Sigmoid colon (tissue), 7 donors: ENCODE measurements around the gene TENM3. TPM values are rescaled to one million over a fixed set of nuclear protein-coding genes. Genes with fewer than 3 reads are reported as not detected.

Experiments used
- DNase-seq: peaks from one replicate; pipeline ENCODE4 v3.0.0-alpha.2; 2019
- H3K27ac ChIP-seq, 4 donors: fragments of 200-600 bp; sonication (generic); one replicate each; pipeline ENCODE4 v1.5.1; 2016 to 2019; ENCODE audit warnings: mild to moderate bottlenecking in 1 of 4
- H3K27me3 ChIP-seq, 3 donors: fragments of 200-600 bp; sonication (generic); one replicate each; pipeline ENCODE4 v1.5.1; 2019; ENCODE audit warnings: mild to moderate bottlenecking in 1 of 3
- H3K36me3 ChIP-seq, 4 donors: fragments of 200-600 bp; sonication (generic); one replicate each; pipeline ENCODE4 v1.5.1; 2016 to 2019
- H3K4me1 ChIP-seq, 4 donors: fragments of 200-600 bp; sonication (generic); one replicate each; pipeline ENCODE4 v1.5.1; 2017 to 2019
- H3K4me3 ChIP-seq, 4 donors: fragments of 200-600 bp; sonication (generic); one replicate each; pipeline ENCODE4 v1.5.1; 2017 to 2019; ENCODE audit warnings: mild to moderate bottlenecking in 2 of 4, moderate library complexity in 1 of 4
- H3K9me3 ChIP-seq, 4 donors: fragments of 200-600 bp in 3 of 4; sonication (generic) in 3 of 4; one replicate each; pipeline versions ENCODE4 v1.5.1 to v1.6.1; 2013 to 2019
- CTCF ChIP-seq, 4 experiments: fragments of 450-650 bp in 3 of 4; fragments of 200-600 bp in 1 of 4; IDR thresholded peaks; one replicate each; pipeline ENCODE4 v1.5.1; 2016 to 2019; ENCODE audit warnings: antibody characterized with exemption in 4 of 4, mild to moderate bottlenecking in 3 of 4, moderate library complexity in 2 of 4
- EP300 ChIP-seq, 4 donors: sonication (generic); formaldehyde crosslinking; IDR thresholded peaks; one replicate each; pipeline ENCODE4 v1.6.1; 2017; ENCODE audit warnings: antibody characterized with exemption in 4 of 4
- POLR2A ChIP-seq, 2 donors: fragments of 450-650 bp; IDR thresholded peaks; one replicate each; pipeline ENCODE4 v1.6.1; 2016; ENCODE audit warnings: antibody characterized with exemption in 2 of 2, mild to moderate bottlenecking in 2 of 2, moderate library complexity in 2 of 2
- POLR2AphosphoS5 ChIP-seq, 4 donors: sonication (generic); formaldehyde crosslinking; IDR thresholded peaks; one replicate each; pipeline ENCODE4 v1.6.1; 2017; ENCODE audit warnings: antibody characterized with exemption in 4 of 4
- WGBS, 2 donors: extraction: QIAGEN DNeasy Blood & Tissue Kit; methylation state at CpG; one replicate each; pipeline ENCODE4 v1.1.7; 2013; 5-methylcytosine and 5-hydroxymethylcytosine counted together
- intact Hi-C: fragments of 100-400 bp; cut with DNase I; formaldehyde crosslinking; loops from one replicate; pipeline ENCODE4 v1.15.1; 2023
- polyA plus RNA-seq, 3 donors: library from polyadenylated mRNA; stranded (reverse); fragments of 200-250 nt; gene quantifications; one replicate each; pipeline ENCODE4 v1.2.3, GENCODE V29; 2013
- total RNA-seq, 4 donors: library from RNA; depleted of rRNA; stranded (reverse); fragments of >200 nt; gene quantifications; one replicate each; pipeline ENCODE4 v1.1.0, GENCODE V29; 2016
- donor health status: healthy with polysubstance abuse.
- donor health status: Bipolar disorder and iron deficiency.
- donor health status: healthy.

The TENM3 gene
- total and polyA plus RNA-seq, 7 donors = 0.60 to 82.3 (median 37.8) TPM; not detected in 1

GRCh38 chr4:182434720-182435119 is 191.5 kb downstream of the TENM3 start:
- no peaks in the 10 kb centered on the region for H3K9me3 ChIP-seq
- 76 to 81% methylated on average over 4 of the region's 4 CpGs for WGBS, 2 donors
- peak overlapping the region in 3 of 4 donors; percentile 57 to 73 (median 60) for H3K27ac ChIP-seq
- peaks cover 0 to 17% (median 9%) of the 10 kb centered on the region in 4 donors for H3K4me1 ChIP-seq
- DNase-seq = no peak
- no peaks in the 10 kb centered on the region for H3K27me3 ChIP-seq
- peak overlapping the region in 3 of 4 donors; percentile 5 to 16 (median 5) for H3K4me3 ChIP-seq
- TF ChIP-seq POLR2A (IDR thresholded peaks at IDR 0.05) (no peak), POLR2AphosphoS5 (IDR thresholded peaks at IDR 0.05) (peak in 2 of 4 donors; percentile 17 to 25), CTCF (IDR thresholded peaks at IDR 0.05) (no peak)
- H3K36me3 ChIP-seq = no peaks in the 10 kb centered on the region
- intact Hi-C loops = no loop called here

DNA sequence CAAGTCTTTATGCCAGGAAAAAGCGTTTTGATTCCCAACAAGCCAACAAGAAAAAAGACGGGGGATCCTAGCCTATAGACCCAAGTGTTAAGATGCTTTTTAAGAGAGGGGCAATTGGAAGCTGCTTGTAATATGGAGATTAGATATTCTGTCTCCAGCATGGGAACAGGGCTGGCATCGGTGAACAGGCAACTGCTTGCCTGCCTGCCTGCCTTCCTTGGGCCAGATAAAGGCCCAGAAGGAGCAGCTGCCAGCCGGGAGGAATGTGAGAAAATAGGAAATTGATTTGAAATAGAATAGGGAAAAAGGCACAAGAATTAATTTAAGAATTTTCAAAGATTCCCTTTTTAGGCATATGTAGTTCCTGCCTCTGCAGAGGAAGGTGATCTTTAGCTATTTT is 192.2 kb downstream of the TENM3 start:
- H3K36me3 ChIP-seq = no peaks in the 10 kb centered on the region
- no peak for TF ChIP-seq EP300 (IDR thresholded peaks at IDR 0.05)
- no peak for TF ChIP-seq POLR2AphosphoS5 (IDR thresholded peaks at IDR 0.05)
- no peak for TF ChIP-seq POLR2A (IDR thresholded peaks at IDR 0.05)
- no peak for TF ChIP-seq CTCF (IDR thresholded peaks at IDR 0.05)
- 77 to 81% methylated on average over 4 of the region's 4 CpGs for WGBS, 2 donors
- peak overlapping the region in 3 of 4 donors; percentile 57 to 73 (median 60) for H3K27ac ChIP-seq
- DNase-seq = no peak
- no peaks in the 10 kb centered on the region for H3K27me3 ChIP-seq
- H3K9me3 ChIP-seq = no peaks in the 10 kb centered on the region
- H3K4me1 ChIP-seq = peaks cover 0 to 17% (median 9%) of the 10 kb centered on the region in 4 donors
- H3K4me3 ChIP-seq = peak overlapping the region in 2 of 4 donors; percentile 5
- intact Hi-C loops = no loop called here

DNA sequence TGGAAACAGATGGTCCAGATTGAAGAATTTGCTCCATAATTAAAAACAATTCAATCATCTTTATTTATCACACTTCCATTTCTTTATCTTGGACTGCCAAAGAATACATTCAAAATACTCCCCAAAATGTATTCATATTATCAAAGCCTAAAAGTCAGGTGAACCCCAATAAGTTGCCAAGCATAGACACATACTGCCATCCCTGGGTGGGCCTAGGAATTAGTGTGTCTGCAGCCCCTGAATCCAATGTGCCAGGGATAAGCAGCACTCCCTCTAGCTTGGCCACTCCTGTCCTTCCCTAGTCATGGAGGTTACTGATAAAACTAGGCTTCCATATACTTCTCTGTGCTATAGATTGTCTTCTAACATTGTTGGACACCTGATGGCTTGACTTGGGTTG is 199.9 kb downstream of the TENM3 start:
- Histone ChIP-seq H3K9me3 (no peaks in the 10 kb centered on the region), H3K27me3 (no peaks in the 10 kb centered on the region), H3K4me1 (peaks cover 0 to 5% (median 2%) of the 10 kb centered on the region in 4 donors), H3K4me3 (no peak overlapping the region), H3K36me3 (no peaks in the 10 kb centered on the region), H3K27ac (no peak overlapping the region)
- TF ChIP-seq CTCF (IDR thresholded peaks at IDR 0.05) = no peak
- TF ChIP-seq POLR2AphosphoS5 (IDR thresholded peaks at IDR 0.05) = no peak
- TF ChIP-seq EP300 (IDR thresholded peaks at IDR 0.05) = no peak
- TF ChIP-seq POLR2A (IDR thresholded peaks at IDR 0.05) = no peak
- intact Hi-C loops = no loop called here
- no peak for DNase-seq

GRCh38 chr4:182447767-182448280 is 204.6 kb downstream of the TENM3 start:
- peak overlapping the region; percentile 65 to 88 (median 76) for H3K4me3 ChIP-seq
- no peak for TF ChIP-seq POLR2A (IDR thresholded peaks at IDR 0.05)
- TF ChIP-seq CTCF (IDR thresholded peaks at IDR 0.05) = no peak
- no peak for TF ChIP-seq EP300 (IDR thresholded peaks at IDR 0.05)
- TF ChIP-seq POLR2AphosphoS5 (IDR thresholded peaks at IDR 0.05) = no peak
- DNase-seq = no peak
- 11 to 14% methylated on average over 25 of the region's 25 CpGs for WGBS, 2 donors
- intact Hi-C loops = loop anchor here (2.0 to 5.0 kb wide), 2 partner anchors 121 to 303 kb away; no protein-coding TSS in a partner anchor
- peaks cover 0 to 29% (median 19%) of the 10 kb centered on the region in 4 donors for H3K4me1 ChIP-seq
- no peaks in the 10 kb centered on the region for H3K36me3 ChIP-seq
- H3K27ac ChIP-seq = peak overlapping the region; percentile 78 to 92 (median 88)
- H3K9me3 ChIP-seq = no peaks in the 10 kb centered on the region
- peaks cover 0 to 13% (median 0%) of the 10 kb centered on the region in 3 donors for H3K27me3 ChIP-seq
